GM23338 (cell line): ENCODE measurements around the gene ROCK1. TPM values are rescaled to one million over a fixed set of nuclear protein-coding genes. Genes with fewer than 3 reads are reported as not detected.
A peak's percentile ranks its signal among the peaks of the same experiment; 100 is the strongest.

Experiments
- ATAC-seq: fragments of 200-7000 bp; cut with Tn5 transposase; 3 replicates; pipeline ENCODE4 v1.9.1; 2020
- DNase-seq: peaks from one replicate; pipeline ENCODE4 v3.0.0-alpha.2; 2015; ENCODE audit warnings: low spot score
- H2AFZ ChIP-seq: fragments of 200-600 bp; sonication (generic); 2 replicates; pipeline ENCODE4 v1.8.0; 2016; ENCODE audit warnings: antibody characterized with exemption, mild to moderate bottlenecking, moderate library complexity
- H3F3A ChIP-seq: fragments of 200-600 bp; sonication (generic); replicated peaks from 2 replicates; pipeline ENCODE4 v1.8.0; 2017; ENCODE audit warnings: antibody characterized with exemption, mixed run types, low read depth
- H3K27ac ChIP-seq: fragments of 200-600 bp; sonication (generic); 2 replicates; pipeline ENCODE4 v1.6.1; 2016; ENCODE audit warnings: low read depth
- H3K27me3 ChIP-seq: fragments of 200-600 bp; sonication (generic); 2 replicates; pipeline ENCODE4 v1.8.0; 2016; ENCODE audit warnings: mild to moderate bottlenecking, mixed run types, moderate library complexity; ENCODE audit not compliant: insufficient read depth
- H3K36me3 ChIP-seq: fragments of 200-600 bp; sonication (generic); 2 replicates; pipeline ENCODE4 v1.8.0; 2016; ENCODE audit warnings: mild to moderate bottlenecking; ENCODE audit not compliant: insufficient read depth
- H3K4me1 ChIP-seq: fragments of 200-600 bp; sonication (generic); 2 replicates; pipeline ENCODE4 v1.8.0; 2016; ENCODE audit warnings: mild to moderate bottlenecking, moderate library complexity; ENCODE audit not compliant: insufficient read depth
- H3K4me2 ChIP-seq: fragments of 200-600 bp; sonication (generic); 2 replicates; pipeline ENCODE4 v1.7.1; 2017; ENCODE audit warnings: mixed run types
- H3K4me3 ChIP-seq: fragments of 200-600 bp; sonication (generic); 2 replicates; pipeline ENCODE4 v1.6.1; 2016; ENCODE audit warnings: mixed run types
- H3K79me2 ChIP-seq: fragments of 200-600 bp; sonication (generic); replicated peaks from 2 replicates; pipeline ENCODE4 v1.8.0; 2017; ENCODE audit warnings: mild to moderate bottlenecking; ENCODE audit not compliant: insufficient read depth
- H3K9me2 ChIP-seq: fragments of 200-600 bp; sonication (generic); 2 replicates; pipeline ENCODE4 v1.8.0; 2017; ENCODE audit not compliant: insufficient read depth
- H4K20me1 ChIP-seq: fragments of 200-600 bp; sonication (generic); replicated peaks from 2 replicates; pipeline ENCODE4 v1.8.0; 2017; ENCODE audit warnings: mild to moderate bottlenecking; ENCODE audit not compliant: insufficient read depth
- H3K27ac Mint-ChIP-seq: 2 replicates; pipeline ENCODE4 v1.8.0; 2020; ENCODE audit warnings: inconsistent platforms, mild to moderate bottlenecking, moderate library complexity, mixed read lengths
- H3K27me3 Mint-ChIP-seq: 3 replicates; pipeline ENCODE4 v1.8.0; 2022; ENCODE audit warnings: low read depth, mild to moderate bottlenecking, moderate library complexity, mixed read lengths, inconsistent platforms; ENCODE audit not compliant: insufficient read depth, poor library complexity
- H3K36me3 Mint-ChIP-seq: 3 replicates; pipeline ENCODE4 v1.8.0; 2021; ENCODE audit warnings: low read depth, mild to moderate bottlenecking, inconsistent platforms, moderate library complexity, mixed read lengths
- H3K4me1 Mint-ChIP-seq: 3 replicates; pipeline ENCODE4 v1.8.0; 2020; ENCODE audit warnings: mild to moderate bottlenecking, inconsistent platforms, mixed read lengths
- H3K4me3 Mint-ChIP-seq: 3 replicates; pipeline ENCODE4 v1.8.0; 2021; ENCODE audit warnings: moderate library complexity, mild to moderate bottlenecking, inconsistent platforms, mixed read lengths
- H3K9me3 Mint-ChIP-seq: 3 replicates; pipeline ENCODE4 v1.8.0; 2020; ENCODE audit warnings: moderate library complexity, mild to moderate bottlenecking, inconsistent platforms, mixed read lengths
- CREB1 ChIP-seq: fragments of 250-450 bp; sonication (Bioruptor Pico); IDR thresholded peaks from 2 replicates; pipeline ENCODE4 v1.5.0; 2020; ENCODE audit warnings: low read depth, mild to moderate bottlenecking, moderate library complexity
- ETS1 ChIP-seq: IDR thresholded peaks from 2 replicates; pipeline ENCODE4 v1.6.1; 2016; ENCODE audit warnings: antibody characterized with exemption
- EZH2 ChIP-seq: fragments of 200-600 bp; sonication (generic); IDR thresholded peaks from one replicate; pipeline ENCODE4 v1.8.0; 2017; ENCODE audit warnings: antibody characterized with exemption, mild to moderate bottlenecking, low read depth; ENCODE audit not compliant: unreplicated experiment
- EZH2phosphoT487 ChIP-seq: fragments of 200-600 bp; sonication (generic); IDR thresholded peaks from one replicate; pipeline ENCODE4 v1.8.1; 2018; ENCODE audit warnings: antibody characterized with exemption; ENCODE audit not compliant: unreplicated experiment
- JUNB ChIP-seq: IDR thresholded peaks from one replicate; pipeline ENCODE4 v1.6.1; 2016; ENCODE audit warnings: antibody characterized with exemption; ENCODE audit not compliant: unreplicated experiment
- POLR2AphosphoS5 ChIP-seq: IDR thresholded peaks from 2 replicates; pipeline ENCODE4 v1.6.1; 2016; ENCODE audit warnings: antibody characterized with exemption, low read depth
- REST ChIP-seq: IDR thresholded peaks from one replicate; pipeline ENCODE4 v1.6.1; 2018; ENCODE audit warnings: antibody characterized with exemption; ENCODE audit not compliant: unreplicated experiment
- STAT1 ChIP-seq: IDR thresholded peaks from one replicate; pipeline ENCODE4 v1.6.1; 2016; ENCODE audit warnings: antibody characterized with exemption; ENCODE audit not compliant: unreplicated experiment
- ZNF114 ChIP-seq: fragments of 250-450 bp; sonication (Bioruptor Pico); IDR thresholded peaks from 2 replicates; pipeline ENCODE4 v1.5.0; 2020; ENCODE audit warnings: mild to moderate bottlenecking, moderate library complexity
- ZNF331 ChIP-seq: fragments of 250-450 bp; sonication (Bioruptor Pico); IDR thresholded peaks from 2 replicates; pipeline ENCODE4 v1.5.0; 2020; ENCODE audit warnings: low read depth, mild to moderate bottlenecking, moderate library complexity
- polyA plus RNA-seq: library from polyadenylated mRNA; unstranded; fragments of >200 nt; fragmentation: Nextera tagmentation; extraction: Ambion mirVana; gene quantifications from 2 replicates; pipeline ENCODE4 v1.2.1, GENCODE V29; 2016
- total RNA-seq: library from RNA; depleted of rRNA; stranded (reverse); fragments of >200 nt; shearing (Covaris generic); gene quantifications from 2 replicates; pipeline ENCODE4 v1.2.3, GENCODE V29; 2014
- TF ChIP-seq, protein P1 (sequence below): fragments of 250-450 bp; sonication (Bioruptor Pico); IDR thresholded peaks from 2 replicates; pipeline ENCODE4 v1.5.0; 2020; ENCODE audit warnings: mild to moderate bottlenecking, moderate library complexity

Gene ROCK1
- total and polyA plus RNA-seq, 2 experiments from 2014 or later: 37.2 to 42.8 TPM

GRCh38 chr18:21051620-21052019 lies 60.0 kb downstream of the ROCK1 start (continued):
- TF ChIP-seq, protein P1, sequence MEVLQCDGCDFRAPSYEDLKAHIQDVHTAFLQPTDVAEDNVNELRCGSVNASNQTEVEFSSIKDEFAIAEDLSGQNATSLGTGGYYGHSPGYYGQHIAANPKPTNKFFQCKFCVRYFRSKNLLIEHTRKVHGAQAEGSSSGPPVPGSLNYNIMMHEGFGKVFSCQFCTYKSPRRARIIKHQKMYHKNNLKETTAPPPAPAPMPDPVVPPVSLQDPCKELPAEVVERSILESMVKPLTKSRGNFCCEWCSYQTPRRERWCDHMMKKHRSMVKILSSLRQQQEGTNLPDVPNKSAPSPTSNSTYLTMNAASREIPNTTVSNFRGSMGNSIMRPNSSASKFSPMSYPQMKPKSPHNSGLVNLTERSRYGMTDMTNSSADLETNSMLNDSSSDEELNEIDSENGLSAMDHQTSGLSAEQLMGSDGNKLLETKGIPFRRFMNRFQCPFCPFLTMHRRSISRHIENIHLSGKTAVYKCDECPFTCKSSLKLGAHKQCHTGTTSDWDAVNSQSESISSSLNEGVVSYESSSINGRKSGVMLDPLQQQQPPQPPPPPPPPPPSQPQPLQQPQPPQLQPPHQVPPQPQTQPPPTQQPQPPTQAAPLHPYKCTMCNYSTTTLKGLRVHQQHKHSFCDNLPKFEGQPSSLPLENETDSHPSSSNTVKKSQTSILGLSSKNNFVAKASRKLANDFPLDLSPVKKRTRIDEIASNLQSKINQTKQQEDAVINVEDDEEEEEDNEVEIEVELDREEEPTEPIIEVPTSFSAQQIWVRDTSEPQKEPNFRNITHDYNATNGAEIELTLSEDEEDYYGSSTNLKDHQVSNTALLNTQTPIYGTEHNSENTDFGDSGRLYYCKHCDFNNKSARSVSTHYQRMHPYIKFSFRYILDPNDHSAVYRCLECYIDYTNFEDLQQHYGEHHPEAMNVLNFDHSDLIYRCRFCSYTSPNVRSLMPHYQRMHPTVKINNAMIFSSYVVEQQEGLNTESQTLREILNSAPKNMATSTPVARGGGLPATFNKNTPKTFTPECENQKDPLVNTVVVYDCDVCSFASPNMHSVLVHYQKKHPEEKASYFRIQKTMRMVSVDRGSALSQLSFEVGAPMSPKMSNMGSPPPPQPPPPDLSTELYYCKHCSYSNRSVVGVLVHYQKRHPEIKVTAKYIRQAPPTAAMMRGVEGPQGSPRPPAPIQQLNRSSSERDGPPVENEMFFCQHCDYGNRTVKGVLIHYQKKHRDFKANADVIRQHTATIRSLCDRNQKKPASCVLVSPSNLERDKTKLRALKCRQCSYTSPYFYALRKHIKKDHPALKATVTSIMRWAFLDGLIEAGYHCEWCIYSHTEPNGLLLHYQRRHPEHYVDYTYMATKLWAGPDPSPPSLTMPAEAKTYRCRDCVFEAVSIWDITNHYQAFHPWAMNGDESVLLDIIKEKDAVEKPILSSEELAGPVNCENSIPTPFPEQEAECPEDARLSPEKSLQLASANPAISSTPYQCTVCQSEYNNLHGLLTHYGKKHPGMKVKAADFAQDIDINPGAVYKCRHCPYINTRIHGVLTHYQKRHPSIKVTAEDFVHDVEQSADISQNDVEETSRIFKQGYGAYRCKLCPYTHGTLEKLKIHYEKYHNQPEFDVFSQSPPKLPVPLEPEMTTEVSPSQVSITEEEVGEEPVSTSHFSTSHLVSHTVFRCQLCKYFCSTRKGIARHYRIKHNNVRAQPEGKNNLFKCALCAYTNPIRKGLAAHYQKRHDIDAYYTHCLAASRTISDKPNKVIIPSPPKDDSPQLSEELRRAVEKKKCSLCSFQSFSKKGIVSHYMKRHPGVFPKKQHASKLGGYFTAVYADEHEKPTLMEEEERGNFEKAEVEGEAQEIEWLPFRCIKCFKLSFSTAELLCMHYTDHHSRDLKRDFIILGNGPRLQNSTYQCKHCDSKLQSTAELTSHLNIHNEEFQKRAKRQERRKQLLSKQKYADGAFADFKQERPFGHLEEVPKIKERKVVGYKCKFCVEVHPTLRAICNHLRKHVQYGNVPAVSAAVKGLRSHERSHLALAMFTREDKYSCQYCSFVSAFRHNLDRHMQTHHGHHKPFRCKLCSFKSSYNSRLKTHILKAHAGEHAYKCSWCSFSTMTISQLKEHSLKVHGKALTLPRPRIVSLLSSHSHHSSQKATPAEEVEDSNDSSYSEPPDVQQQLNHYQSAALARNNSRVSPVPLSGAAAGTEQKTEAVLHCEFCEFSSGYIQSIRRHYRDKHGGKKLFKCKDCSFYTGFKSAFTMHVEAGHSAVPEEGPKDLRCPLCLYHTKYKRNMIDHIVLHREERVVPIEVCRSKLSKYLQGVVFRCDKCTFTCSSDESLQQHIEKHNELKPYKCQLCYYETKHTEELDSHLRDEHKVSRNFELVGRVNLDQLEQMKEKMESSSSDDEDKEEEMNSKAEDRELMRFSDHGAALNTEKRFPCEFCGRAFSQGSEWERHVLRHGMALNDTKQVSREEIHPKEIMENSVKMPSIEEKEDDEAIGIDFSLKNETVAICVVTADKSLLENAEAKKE (CRISPR knock-in tag): no peak

- ATAC-seq: no peak
- Mint-ChIP-seq H3K4me3 (no peak overlapping the region), H3K4me1 (0 out of 3 replicates have a peak, but pooled peaks cover 3% of the 10 kb centered on the region), H3K36me3 (peaks cover 4% of the 10 kb centered on the region; the same call in 1 of the 3 replicates), H3K27me3 (no peaks in the 10 kb centered on the region), H3K9me3 (no peaks in the 10 kb centered on the region), H3K27ac (0 out of 2 replicates have a peak overlapping the region, but pooled peaks have one; percentile 35)
- Histone ChIP-seq H2AFZ (no peak overlapping the region), H3K4me2 (no peak overlapping the region), H3K9me2 (no peaks in the 10 kb centered on the region), H4K20me1 (no peaks in the 10 kb centered on the region), H3K4me1 (no peaks in the 10 kb centered on the region), H3K79me2 (peaks cover 32% of the 10 kb centered on the region), H3K36me3 (no peaks in the 10 kb centered on the region), H3K27ac (no peak overlapping the region), H3K4me3 (no peak overlapping the region), H3K27me3 (no peaks in the 10 kb centered on the region), H3F3A (no peaks in the 10 kb centered on the region)
- no peak for DNase-seq
- TF ChIP-seq EZH2phosphoT487: no peak
- TF ChIP-seq JUNB: no peak
- no peak for TF ChIP-seq STAT1
- no peak for TF ChIP-seq EZH2
- TF ChIP-seq ZNF114 (CRISPR knock-in tag): no peak
- no peak for TF ChIP-seq ETS1
- TF ChIP-seq CREB1 (CRISPR knock-in tag): no peak
- TF ChIP-seq POLR2AphosphoS5: no peak
- no peak for TF ChIP-seq ZNF331 (CRISPR knock-in tag)
- no peak for TF ChIP-seq REST
Measured at GRCh38 chr18:21049306-21049705, 62.3 kb downstream of the ROCK1 start.
